GM12878 (cell line): Measurements from ENCODE around the gene BRCA1. TPM values are rescaled to one million over a fixed set of nuclear protein-coding genes. Genes with fewer than 3 reads are reported as not detected.

Experiments used
- BRCA1 ChIP-seq: IDR thresholded peaks from 2 replicates; pipeline ENCODE4 v1.6.1; 2011; ENCODE audit warnings: low read depth, low read length, improper control_type of control experiment
- CREM ChIP-seq: IDR thresholded peaks from 2 replicates; pipeline ENCODE4 v1.6.1; 2014; ENCODE audit warnings: antibody characterized with exemption, low read depth
- IKZF2 ChIP-seq, 2 experiments: fragments of 450-650 bp; IDR thresholded peaks; 2 replicates each; pipeline ENCODE4 v1.6.1; 2017; ENCODE audit warnings: mild to moderate bottlenecking in 2 of 2, moderate library complexity in 2 of 2
- KDM1A ChIP-seq: fragments of 200-600 bp; sonication (generic); IDR thresholded peaks from 2 replicates; pipeline ENCODE4 v1.6.1; 2016; ENCODE audit warnings: borderline replicate concordance
- LARP7 ChIP-seq: fragments of 450-650 bp; IDR thresholded peaks from 2 replicates; pipeline ENCODE4 v1.6.1; 2017; ENCODE audit warnings: mild to moderate bottlenecking
- NRF1 ChIP-seq: conservative IDR thresholded peaks from 2 replicates; pipeline ENCODE4 v1.6.1; 2011; ENCODE audit warnings: mild to moderate bottlenecking, low read depth, low read length, improper control_type of control experiment
- PRDM15 ChIP-seq: fragments of 450-650 bp; formaldehyde crosslinking; IDR thresholded peaks from 2 replicates; pipeline ENCODE4 v1.4.0; 2020; ENCODE audit warnings: mild to moderate bottlenecking, moderate library complexity
- RELA ChIP-seq: fragments of 450-650 bp; IDR thresholded peaks from 2 replicates; pipeline ENCODE4 v1.8.0; 2014; ENCODE audit warnings: borderline replicate concordance; ENCODE audit not compliant: partially characterized antibody
- SREBF1 ChIP-seq: IDR thresholded peaks from 2 replicates; pipeline ENCODE4 v1.6.1; 2012; ENCODE audit warnings: mild to moderate bottlenecking, low read length
- STAT3 ChIP-seq: IDR thresholded peaks from 2 replicates; pipeline ENCODE4 v1.6.1; 2011; ENCODE audit warnings: low read depth, low read length, improper control_type of control experiment
- USF2 ChIP-seq: IDR thresholded peaks from 2 replicates; pipeline ENCODE4 v1.6.1; 2011; ENCODE audit warnings: low read depth, low read length, improper control_type of control experiment, borderline replicate concordance
- YBX1 ChIP-seq: fragments of 450-650 bp; IDR thresholded peaks from 2 replicates; pipeline ENCODE4 v1.6.1; 2016; ENCODE audit warnings: antibody characterized with exemption
- ZNF384 ChIP-seq: IDR thresholded peaks from 2 replicates; pipeline ENCODE4 v1.6.1; 2012; ENCODE audit warnings: low read depth, mild to moderate bottlenecking, low read length, improper control_type of control experiment, borderline replicate concordance
- polyA plus RNA-seq, 11 experiments: library from polyadenylated mRNA; depleted of rRNA in 4 of 11; unstranded in 6 of 11; stranded (reverse) in 5 of 11; fragments of >200 nt; fragmentation: Nextera tagmentation in 4 of 11; fragmentation: Illumina TruSeq in 1 of 11; extraction: Ambion mirVana in 4 of 11; extraction: Trizol in 1 of 11; gene quantifications; 1 replicate in 1 of 11; 2 replicates in 10 of 11; pipeline versions ENCODE4 v1.2.1 to v1.2.3, GENCODE V29; 2011 to 2016; ENCODE audit warnings: inconsistent platforms in 2 of 11, missing spikeins in 2 of 11, low read depth in 1 of 11
- total RNA-seq, 4 experiments: library from RNA; depleted of rRNA in 3 of 4; stranded (reverse); fragments of >200 nt in 3 of 4; fragmentation: Illumina TruSeq in 1 of 4; extraction: Trizol in 1 of 4; gene quantifications; 2 replicates each; pipeline versions ENCODE4 v1.2.1 to v1.2.3, GENCODE V29; 2013 to 2021
- TF ChIP-seq, protein P1 (sequence below): fragments of 450-650 bp; IDR thresholded peaks from 2 replicates; pipeline ENCODE4 v1.6.1; 2017; ENCODE audit warnings: mild to moderate bottlenecking, moderate library complexity
- TF ChIP-seq, protein P2 (sequence below): fragments of 450-650 bp; IDR thresholded peaks from 2 replicates; pipeline ENCODE4 v1.6.1; 2017; ENCODE audit warnings: antibody characterized with exemption, mild to moderate bottlenecking, moderate library complexity
- TF ChIP-seq, protein P3 (sequence below): fragments of 450-650 bp; IDR thresholded peaks from 2 replicates; pipeline ENCODE4 v1.6.1; 2017; ENCODE audit warnings: borderline replicate concordance

Gene BRCA1
- total and polyA plus RNA-seq, 10 of the 15 experiments (the other 5 are each of a cell fraction or from before 2014, with no cell fraction given), result 16.8 to 71.2 (median 44.2) TPM

- TF ChIP-seq NRF1 (peak; percentile 45), RELA (no peak), IKZF2 (IDR thresholded peaks at IDR 0.05) (no peak), CREM (peak; percentile 98), USF2 (no peak), BRCA1 (no peak), SREBF1 (no peak), PRDM15 (CRISPR knock-in tag) (no peak), LARP7 (no peak), STAT3 (0 out of 2 replicates have a peak, but pooled peaks have one; percentile 51), YBX1 (no peak), KDM1A (no peak), ZNF384 (no peak)
- TF ChIP-seq, protein P1, sequence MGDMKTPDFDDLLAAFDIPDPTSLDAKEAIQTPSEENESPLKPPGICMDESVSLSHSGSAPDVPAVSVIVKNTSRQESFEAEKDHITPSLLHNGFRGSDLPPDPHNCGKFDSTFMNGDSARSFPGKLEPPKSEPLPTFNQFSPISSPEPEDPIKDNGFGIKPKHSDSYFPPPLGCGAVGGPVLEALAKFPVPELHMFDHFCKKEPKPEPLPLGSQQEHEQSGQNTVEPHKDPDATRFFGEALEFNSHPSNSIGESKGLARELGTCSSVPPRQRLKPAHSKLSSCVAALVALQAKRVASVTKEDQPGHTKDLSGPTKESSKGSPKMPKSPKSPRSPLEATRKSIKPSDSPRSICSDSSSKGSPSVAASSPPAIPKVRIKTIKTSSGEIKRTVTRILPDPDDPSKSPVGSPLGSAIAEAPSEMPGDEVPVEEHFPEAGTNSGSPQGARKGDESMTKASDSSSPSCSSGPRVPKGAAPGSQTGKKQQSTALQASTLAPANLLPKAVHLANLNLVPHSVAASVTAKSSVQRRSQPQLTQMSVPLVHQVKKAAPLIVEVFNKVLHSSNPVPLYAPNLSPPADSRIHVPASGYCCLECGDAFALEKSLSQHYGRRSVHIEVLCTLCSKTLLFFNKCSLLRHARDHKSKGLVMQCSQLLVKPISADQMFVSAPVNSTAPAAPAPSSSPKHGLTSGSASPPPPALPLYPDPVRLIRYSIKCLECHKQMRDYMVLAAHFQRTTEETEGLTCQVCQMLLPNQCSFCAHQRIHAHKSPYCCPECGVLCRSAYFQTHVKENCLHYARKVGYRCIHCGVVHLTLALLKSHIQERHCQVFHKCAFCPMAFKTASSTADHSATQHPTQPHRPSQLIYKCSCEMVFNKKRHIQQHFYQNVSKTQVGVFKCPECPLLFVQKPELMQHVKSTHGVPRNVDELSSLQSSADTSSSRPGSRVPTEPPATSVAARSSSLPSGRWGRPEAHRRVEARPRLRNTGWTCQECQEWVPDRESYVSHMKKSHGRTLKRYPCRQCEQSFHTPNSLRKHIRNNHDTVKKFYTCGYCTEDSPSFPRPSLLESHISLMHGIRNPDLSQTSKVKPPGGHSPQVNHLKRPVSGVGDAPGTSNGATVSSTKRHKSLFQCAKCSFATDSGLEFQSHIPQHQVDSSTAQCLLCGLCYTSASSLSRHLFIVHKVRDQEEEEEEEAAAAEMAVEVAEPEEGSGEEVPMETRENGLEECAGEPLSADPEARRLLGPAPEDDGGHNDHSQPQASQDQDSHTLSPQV, result no peak
- TF ChIP-seq, protein P2, sequence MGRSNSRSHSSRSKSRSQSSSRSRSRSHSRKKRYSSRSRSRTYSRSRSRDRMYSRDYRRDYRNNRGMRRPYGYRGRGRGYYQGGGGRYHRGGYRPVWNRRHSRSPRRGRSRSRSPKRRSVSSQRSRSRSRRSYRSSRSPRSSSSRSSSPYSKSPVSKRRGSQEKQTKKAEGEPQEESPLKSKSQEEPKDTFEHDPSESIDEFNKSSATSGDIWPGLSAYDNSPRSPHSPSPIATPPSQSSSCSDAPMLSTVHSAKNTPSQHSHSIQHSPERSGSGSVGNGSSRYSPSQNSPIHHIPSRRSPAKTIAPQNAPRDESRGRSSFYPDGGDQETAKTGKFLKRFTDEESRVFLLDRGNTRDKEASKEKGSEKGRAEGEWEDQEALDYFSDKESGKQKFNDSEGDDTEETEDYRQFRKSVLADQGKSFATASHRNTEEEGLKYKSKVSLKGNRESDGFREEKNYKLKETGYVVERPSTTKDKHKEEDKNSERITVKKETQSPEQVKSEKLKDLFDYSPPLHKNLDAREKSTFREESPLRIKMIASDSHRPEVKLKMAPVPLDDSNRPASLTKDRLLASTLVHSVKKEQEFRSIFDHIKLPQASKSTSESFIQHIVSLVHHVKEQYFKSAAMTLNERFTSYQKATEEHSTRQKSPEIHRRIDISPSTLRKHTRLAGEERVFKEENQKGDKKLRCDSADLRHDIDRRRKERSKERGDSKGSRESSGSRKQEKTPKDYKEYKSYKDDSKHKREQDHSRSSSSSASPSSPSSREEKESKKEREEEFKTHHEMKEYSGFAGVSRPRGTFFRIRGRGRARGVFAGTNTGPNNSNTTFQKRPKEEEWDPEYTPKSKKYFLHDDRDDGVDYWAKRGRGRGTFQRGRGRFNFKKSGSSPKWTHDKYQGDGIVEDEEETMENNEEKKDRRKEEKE, result no peak
- TF ChIP-seq, protein P3, sequence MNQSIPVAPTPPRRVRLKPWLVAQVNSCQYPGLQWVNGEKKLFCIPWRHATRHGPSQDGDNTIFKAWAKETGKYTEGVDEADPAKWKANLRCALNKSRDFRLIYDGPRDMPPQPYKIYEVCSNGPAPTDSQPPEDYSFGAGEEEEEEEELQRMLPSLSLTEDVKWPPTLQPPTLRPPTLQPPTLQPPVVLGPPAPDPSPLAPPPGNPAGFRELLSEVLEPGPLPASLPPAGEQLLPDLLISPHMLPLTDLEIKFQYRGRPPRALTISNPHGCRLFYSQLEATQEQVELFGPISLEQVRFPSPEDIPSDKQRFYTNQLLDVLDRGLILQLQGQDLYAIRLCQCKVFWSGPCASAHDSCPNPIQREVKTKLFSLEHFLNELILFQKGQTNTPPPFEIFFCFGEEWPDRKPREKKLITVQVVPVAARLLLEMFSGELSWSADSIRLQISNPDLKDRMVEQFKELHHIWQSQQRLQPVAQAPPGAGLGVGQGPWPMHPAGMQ, result no peak
Measured at GRCh38 chr17:43125133-43125966, at the start of gene BRCA1 (continued).
